ENCODE results near the gene DCUN1D2. TPM values are rescaled to one million over a fixed set of nuclear protein-coding genes. Genes with fewer than 3 reads are reported as not detected.
A peak's percentile ranks its signal among the peaks of the same experiment; 100 is the strongest.

Gene DCUN1D2
- 10 to 100 TPM; 21.4 to 31.9 (median 23.4) TPM for total RNA-seq
- polyA plus RNA-seq, result 10 to 100 TPM in 1 of 2 donors, 1 to 10 TPM in 1; 6.8 to 12.5 TPM
- total RNA-seq, result 13.3 reads per million, percentile 42 among the genes with 10 or more reads in this experiment

- intact Hi-C loops (cut with micrococcal nuclease), result loop anchor here (1.0 to 2.0 kb wide), 4 partner anchors 94 to 282 kb away; partner anchors contain the start of genes LAMP1 (in 2 of the 2), PCID2 (in 2 of the 2) and TFDP1 (in 1 of the 2)
Measured at GRCh38 chr13:113490496-113491417, at the start of gene DCUN1D2. Gene DCUN1D2, minus strand, starts transcription at chr13:113490711. Its CDS starts 42 bp downstream, at chr13:113490669.

GRCh38 chr13:113539822-113540221 is 49.3 kb upstream of the DCUN1D2 start:
- Histone ChIP-seq H3K4me3 (ENCODE audit: low read length) (no peak overlapping the region), H3K36me3 (ENCODE audit: control insufficient read depth in 2 of 3, insufficient read depth in 3 of 3, low read length in 3 of 3) (peaks cover 0 to 7% (median 0%) of the 10 kb centered on the region in 3 experiments), H3K27me3 (ENCODE audit: control insufficient read depth in 2 of 2, insufficient read depth in 2 of 2, low read length in 2 of 2) (no peaks in the 10 kb centered on the region), H3K27ac (ENCODE audit: low read depth, low read length) (no peak overlapping the region), H3K4me1 (ENCODE audit: control insufficient read depth in 2 of 2, insufficient read depth in 2 of 2, low read length in 2 of 2) (no peaks in the 10 kb centered on the region), H3K9me3 (ENCODE audit: control insufficient read depth in 2 of 3, low read length in 3 of 3) (peaks cover 0 to 5% (median 0%) of the 10 kb centered on the region in 3 experiments)
- DNase-seq, result no peak
- CTCF ChIA-PET, result no interaction called here
- peaks cover 0 to 10% (median 5%) of the 10 kb centered on the region in 7 donors for H3K4me1 Mint-ChIP-seq
- H3K27me3 Mint-ChIP-seq, result no peaks in the 10 kb centered on the region
- peaks cover 0 to 10% (median 4%) of the 10 kb centered on the region in 11 donors for H3K9me3 Mint-ChIP-seq
- H3K27ac Mint-ChIP-seq, result no peak overlapping the region
- intact Hi-C loops (cut with micrococcal nuclease), result no loop called here
- peaks cover 9 to 52% (median 27%) of the 10 kb centered on the region in 5 donors for H3K36me3 Mint-ChIP-seq
- no peak for ATAC-seq
- H3K4me3 Mint-ChIP-seq, result no peak overlapping the region
- POLR2A ChIA-PET, result no interaction called here

More at GRCh38 chr13:113490496-113491417, at the start of gene DCUN1D2:
- CTCF ChIA-PET, result no interaction called here
- Mint-ChIP-seq H3K4me3 (peak within 1 kb of the TSS; percentile 84 to 97 (median 92)), H3K36me3 (peaks cover 0 to 5% (median 0%) of the 10 kb centered on the region in 5 donors), H3K27ac (peak within 1 kb of the TSS; percentile 29 to 92 (median 85)), H3K4me1 (peaks cover 43 to 78% (median 72%) of the 10 kb centered on the region in 7 donors), H3K9me3 (no peaks in the 10 kb centered on the region), H3K27me3 (no peaks in the 10 kb centered on the region)
- Histone ChIP-seq H3K4me3 (ENCODE audit: low read length) (peak within 1 kb of the TSS; percentile 53), H3K9me3 (ENCODE audit: control insufficient read depth in 2 of 3, low read length in 3 of 3) (no peaks in the 10 kb centered on the region), H3K27me3 (ENCODE audit: control insufficient read depth in 2 of 2, insufficient read depth in 2 of 2, low read length in 2 of 2) (no peaks in the 10 kb centered on the region), H3K27ac (ENCODE audit: low read depth, low read length) (peak within 1 kb of the TSS; percentile 74), H3K36me3 (ENCODE audit: control insufficient read depth in 2 of 3, insufficient read depth in 3 of 3, low read length in 3 of 3) (no peaks in the 10 kb centered on the region), H3K4me1 (ENCODE audit: control insufficient read depth in 2 of 2, insufficient read depth in 2 of 2, low read length in 2 of 2) (peaks cover 9 to 24% of the 10 kb centered on the region in 2 donors)
- POLR2A ChIA-PET, result interaction anchor here (0.5 kb wide), 1 partner anchor 10 kb away, joined by 4 read pairs; no protein-coding TSS in a partner anchor
- DNase-seq (peak; percentile 43 to 90 (median 59)), ATAC-seq (peak; percentile 91)

GRCh38 chr13:113539176-113539575 is 48.7 kb upstream of the DCUN1D2 start:
- H3K36me3 Mint-ChIP-seq, result peaks cover 9 to 52% (median 27%) of the 10 kb centered on the region in 5 donors
- Histone ChIP-seq H3K36me3 (ENCODE audit: control insufficient read depth in 2 of 3, insufficient read depth in 3 of 3, low read length in 3 of 3) (peaks cover 0 to 7% (median 0%) of the 10 kb centered on the region in 3 experiments), H3K9me3 (ENCODE audit: control insufficient read depth in 2 of 3, low read length in 3 of 3) (peaks cover 0 to 5% (median 0%) of the 10 kb centered on the region in 3 experiments), H3K27ac (ENCODE audit: low read depth, low read length) (no peak overlapping the region), H3K4me1 (ENCODE audit: control insufficient read depth in 2 of 2, insufficient read depth in 2 of 2, low read length in 2 of 2) (no peaks in the 10 kb centered on the region), H3K4me3 (ENCODE audit: low read length) (no peak overlapping the region), H3K27me3 (ENCODE audit: control insufficient read depth in 2 of 2, insufficient read depth in 2 of 2, low read length in 2 of 2) (no peaks in the 10 kb centered on the region)
- no peak overlapping the region for H3K27ac Mint-ChIP-seq
- H3K27me3 Mint-ChIP-seq, result no peaks in the 10 kb centered on the region
- CTCF ChIA-PET, result no interaction called here
- no peak for DNase-seq
- ATAC-seq, result no peak
- intact Hi-C loops (cut with micrococcal nuclease), result no loop called here
- H3K9me3 Mint-ChIP-seq, result peaks cover 0 to 10% (median 4%) of the 10 kb centered on the region in 11 donors
- H3K4me1 Mint-ChIP-seq, result peaks cover 0 to 8% (median 5%) of the 10 kb centered on the region in 7 donors
- no peak overlapping the region for H3K4me3 Mint-ChIP-seq
- POLR2A ChIA-PET, result no interaction called here

- ChIA-PET CTCF (no interaction called here), POLR2A (no interaction called here)
- no peaks in the 10 kb centered on the region for H3K4me1 ChIP-seq (ENCODE audit: control insufficient read depth in 2 of 2, insufficient read depth in 2 of 2, low read length in 2 of 2)
- H3K27ac Mint-ChIP-seq, result no peak overlapping the region
- peaks cover 0 to 5% (median 0%) of the 10 kb centered on the region in 3 experiments for H3K9me3 ChIP-seq (ENCODE audit: control insufficient read depth in 2 of 3, low read length in 3 of 3)
- DNase-seq, result no peak
- no peak overlapping the region for H3K27ac ChIP-seq (ENCODE audit: low read depth, low read length)
- peaks cover 0 to 10% (median 4%) of the 10 kb centered on the region in 11 donors for H3K9me3 Mint-ChIP-seq
- no peak for ATAC-seq
- H3K4me3 ChIP-seq (ENCODE audit: low read length), result no peak overlapping the region
- no peak overlapping the region for H3K4me3 Mint-ChIP-seq
- peaks cover 0 to 7% (median 0%) of the 10 kb centered on the region in 3 experiments for H3K36me3 ChIP-seq (ENCODE audit: control insufficient read depth in 2 of 3, insufficient read depth in 3 of 3, low read length in 3 of 3)
- peaks cover 0 to 5% (median 3%) of the 10 kb centered on the region in 7 donors for H3K4me1 Mint-ChIP-seq
- peaks cover 9 to 54% (median 26%) of the 10 kb centered on the region in 5 donors for H3K36me3 Mint-ChIP-seq
- no peaks in the 10 kb centered on the region for H3K27me3 Mint-ChIP-seq
- no peaks in the 10 kb centered on the region for H3K27me3 ChIP-seq (ENCODE audit: control insufficient read depth in 2 of 2, insufficient read depth in 2 of 2, low read length in 2 of 2)
- intact Hi-C loops (cut with micrococcal nuclease), result no loop called here
Measured at GRCh38 chr13:113538689-113539058, 48.2 kb upstream of the DCUN1D2 start.

GRCh38 chr13:113537909-113538688 is 47.6 kb upstream of the DCUN1D2 start:
- Mint-ChIP-seq H3K4me3 (no peak overlapping the region), H3K36me3 (peaks cover 9 to 53% (median 23%) of the 10 kb centered on the region in 5 donors), H3K27ac (peak overlapping the region in 2 of 9 donors; percentile 38 to 53), H3K27me3 (no peaks in the 10 kb centered on the region), H3K9me3 (peaks cover 0 to 10% (median 4%) of the 10 kb centered on the region in 11 donors), H3K4me1 (peaks cover 0 to 2% (median 0%) of the 10 kb centered on the region in 7 donors)
- peaks cover 0 to 5% (median 0%) of the 10 kb centered on the region in 3 experiments for H3K9me3 ChIP-seq (ENCODE audit: control insufficient read depth in 2 of 3, low read length in 3 of 3)
- H3K27ac ChIP-seq (ENCODE audit: low read depth, low read length), result no peak overlapping the region
- ChIA-PET POLR2A (no interaction called here), CTCF (no interaction called here)
- H3K4me1 ChIP-seq (ENCODE audit: control insufficient read depth in 2 of 2, insufficient read depth in 2 of 2, low read length in 2 of 2), result no peaks in the 10 kb centered on the region
- ATAC-seq, result no peak
- no peak overlapping the region for H3K4me3 ChIP-seq (ENCODE audit: low read length)
- intact Hi-C loops (cut with micrococcal nuclease), result no loop called here
- H3K27me3 ChIP-seq (ENCODE audit: control insufficient read depth in 2 of 2, insufficient read depth in 2 of 2, low read length in 2 of 2), result no peaks in the 10 kb centered on the region
- no peak for DNase-seq
- H3K36me3 ChIP-seq (ENCODE audit: control insufficient read depth in 2 of 3, insufficient read depth in 3 of 3, low read length in 3 of 3), result peaks cover 0 to 7% (median 0%) of the 10 kb centered on the region in 3 experiments

GRCh38 chr13:113537205-113537604 is 46.7 kb upstream of the DCUN1D2 start:
- peaks cover 0 to 2% (median 0%) of the 10 kb centered on the region in 7 donors for H3K4me1 Mint-ChIP-seq
- Histone ChIP-seq H3K36me3 (ENCODE audit: control insufficient read depth in 2 of 3, insufficient read depth in 3 of 3, low read length in 3 of 3) (peaks cover 0 to 7% (median 0%) of the 10 kb centered on the region in 3 experiments), H3K4me1 (ENCODE audit: control insufficient read depth in 2 of 2, insufficient read depth in 2 of 2, low read length in 2 of 2) (no peaks in the 10 kb centered on the region), H3K27ac (ENCODE audit: low read depth, low read length) (no peak overlapping the region), H3K27me3 (ENCODE audit: control insufficient read depth in 2 of 2, insufficient read depth in 2 of 2, low read length in 2 of 2) (no peaks in the 10 kb centered on the region), H3K4me3 (ENCODE audit: low read length) (no peak overlapping the region), H3K9me3 (ENCODE audit: control insufficient read depth in 2 of 3, low read length in 3 of 3) (peaks cover 0 to 5% (median 0%) of the 10 kb centered on the region in 3 experiments)
- H3K9me3 Mint-ChIP-seq, result peaks cover 0 to 10% (median 4%) of the 10 kb centered on the region in 11 donors
- H3K27ac Mint-ChIP-seq, result peak overlapping the region in 1 of 9 donors; percentile 53
- H3K36me3 Mint-ChIP-seq, result peaks cover 9 to 51% (median 23%) of the 10 kb centered on the region in 5 donors
- CTCF ChIA-PET, result no interaction called here
- ATAC-seq (no peak), DNase-seq (no peak)
- intact Hi-C loops (cut with micrococcal nuclease), result no loop called here
- POLR2A ChIA-PET, result no interaction called here
- H3K27me3 Mint-ChIP-seq, result no peaks in the 10 kb centered on the region
- no peak overlapping the region for H3K4me3 Mint-ChIP-seq

Measured in naive thymus-derived CD4-positive, alpha-beta T cell (primary cell).